HepG2 (cell line): ENCODE data around the gene KLHL11. TPM values are rescaled to one million over a fixed set of nuclear protein-coding genes. Genes with fewer than 3 reads are reported as not detected.

Experiments used
- ATF7-NPFF ChIP-seq: sonication (generic); formaldehyde crosslinking; IDR thresholded peaks from 2 replicates; pipeline ENCODE4 v1.8.1; 2023; ENCODE audit warnings: mild to moderate bottlenecking, low read depth, missing genetic modification reagents, moderate library complexity
- DMAP1 ChIP-seq: IDR thresholded peaks from 2 replicates; pipeline ENCODE4 v1.6.1; 2016
- ELF4 ChIP-seq: sonication (generic); formaldehyde crosslinking; IDR thresholded peaks from 2 replicates; pipeline ENCODE4 v1.5.0; 2020; ENCODE audit warnings: missing genetic modification reagents, mild to moderate bottlenecking, moderate library complexity, borderline replicate concordance
- KMT2B ChIP-seq: IDR thresholded peaks from 2 replicates; pipeline ENCODE4 v1.6.1; 2016; ENCODE audit warnings: missing genetic modification reagents, missing compliant biosample characterization
- MXD4 ChIP-seq: IDR thresholded peaks from 2 replicates; pipeline ENCODE4 v1.6.1; 2016; ENCODE audit warnings: mild to moderate bottlenecking, missing biosample characterization, missing genetic modification reagents
- RAD21 ChIP-seq: fragments of 450-650 bp; formaldehyde crosslinking; IDR thresholded peaks from 2 replicates; pipeline ENCODE4 v1.5.0; 2020; ENCODE audit warnings: mild to moderate bottlenecking
- SIN3A ChIP-seq: IDR thresholded peaks from 2 replicates; pipeline ENCODE4 v1.6.1; 2011; ENCODE audit warnings: low read depth, mild to moderate bottlenecking, control low read depth, low read length, borderline replicate concordance
- SMAD1 ChIP-seq: sonication (generic); formaldehyde crosslinking; IDR thresholded peaks from 2 replicates; pipeline ENCODE4 v1.4.0; 2020; ENCODE audit warnings: missing genetic modification reagents, low read depth, mild to moderate bottlenecking, borderline replicate concordance
- TARDBP ChIP-seq: sonication (generic); formaldehyde crosslinking; IDR thresholded peaks from 2 replicates; pipeline ENCODE4 v1.8.0; 2022; ENCODE audit warnings: mild to moderate bottlenecking, missing genetic modification reagents
- ZMYM3 ChIP-seq: sonication (generic); formaldehyde crosslinking; IDR thresholded peaks from 2 replicates; pipeline ENCODE4 v1.5.1; 2020; ENCODE audit warnings: mild to moderate bottlenecking, missing genetic modification reagents
- ZNF33A ChIP-seq: sonication (generic); formaldehyde crosslinking; IDR thresholded peaks from 2 replicates; pipeline ENCODE4 v1.5.1; 2020; ENCODE audit warnings: missing genetic modification reagents, mild to moderate bottlenecking, moderate library complexity, borderline replicate concordance
- ZNF431 ChIP-seq: sonication (generic); formaldehyde crosslinking; IDR thresholded peaks from 2 replicates; pipeline ENCODE4 v1.9.0; 2022; ENCODE audit warnings: missing genetic modification reagents, low read depth, mild to moderate bottlenecking, borderline replicate concordance
- ZNF570 ChIP-seq: sonication (generic); formaldehyde crosslinking; IDR thresholded peaks from 2 replicates; pipeline ENCODE4 v1.4.0; 2020; ENCODE audit warnings: mild to moderate bottlenecking, missing genetic modification reagents, borderline replicate concordance
- ZNF678 ChIP-seq: sonication (generic); formaldehyde crosslinking; IDR thresholded peaks from 2 replicates; pipeline ENCODE4 v1.4.0; 2020; ENCODE audit warnings: mild to moderate bottlenecking, missing genetic modification reagents
- polyA plus RNA-seq, 8 experiments: library from polyadenylated mRNA; depleted of rRNA in 3 of 8; stranded (reverse) in 7 of 8; unstranded in 1 of 8; fragments of >200 nt; fragmentation: Illumina TruSeq in 4 of 8; extraction: Trizol in 4 of 8; gene quantifications; 2 replicates each; pipeline versions ENCODE4 v1.2.1 to v1.2.3, GENCODE V29; 2011 to 2016; ENCODE audit warnings: low read depth in 4 of 8, missing spikeins in 1 of 8, mixed read lengths in 1 of 8; ENCODE audit not compliant: insufficient read depth in 1 of 8
- total RNA-seq, 5 experiments: library from RNA; depleted of rRNA; stranded (reverse); fragments of >200 nt; fragmentation: Illumina TruSeq; extraction: Trizol; gene quantifications; 2 replicates each; pipeline ENCODE4 v1.2.3, GENCODE V29; 2016; ENCODE audit warnings: low read depth in 1 of 5
- TF ChIP-seq, protein P1 (sequence below): IDR thresholded peaks from 2 replicates; pipeline ENCODE4 v1.6.1; 2016; ENCODE audit warnings: low read depth, control low read depth
- TF ChIP-seq, protein P2 (sequence below): sonication (generic); IDR thresholded peaks from 2 replicates; pipeline ENCODE4 v1.6.1; 2016; ENCODE audit warnings: low read depth, borderline replicate concordance
- TF ChIP-seq, protein P3 (sequence below): sonication (generic); formaldehyde crosslinking; IDR thresholded peaks from 2 replicates; pipeline ENCODE4 v1.5.1; 2020; ENCODE audit warnings: missing genetic modification reagents, mild to moderate bottlenecking, borderline replicate concordance
- TF ChIP-seq, protein P4 (sequence below): sonication (generic); formaldehyde crosslinking; IDR thresholded peaks from 2 replicates; pipeline ENCODE4 v1.4.0; 2020; ENCODE audit warnings: missing genetic modification reagents

The KLHL11 gene
- total and polyA plus RNA-seq, 2 of the 13 experiments (the other 11 are each of a cell fraction or from before 2014, with no cell fraction given): 7.7 to 27.5 TPM

DNA sequence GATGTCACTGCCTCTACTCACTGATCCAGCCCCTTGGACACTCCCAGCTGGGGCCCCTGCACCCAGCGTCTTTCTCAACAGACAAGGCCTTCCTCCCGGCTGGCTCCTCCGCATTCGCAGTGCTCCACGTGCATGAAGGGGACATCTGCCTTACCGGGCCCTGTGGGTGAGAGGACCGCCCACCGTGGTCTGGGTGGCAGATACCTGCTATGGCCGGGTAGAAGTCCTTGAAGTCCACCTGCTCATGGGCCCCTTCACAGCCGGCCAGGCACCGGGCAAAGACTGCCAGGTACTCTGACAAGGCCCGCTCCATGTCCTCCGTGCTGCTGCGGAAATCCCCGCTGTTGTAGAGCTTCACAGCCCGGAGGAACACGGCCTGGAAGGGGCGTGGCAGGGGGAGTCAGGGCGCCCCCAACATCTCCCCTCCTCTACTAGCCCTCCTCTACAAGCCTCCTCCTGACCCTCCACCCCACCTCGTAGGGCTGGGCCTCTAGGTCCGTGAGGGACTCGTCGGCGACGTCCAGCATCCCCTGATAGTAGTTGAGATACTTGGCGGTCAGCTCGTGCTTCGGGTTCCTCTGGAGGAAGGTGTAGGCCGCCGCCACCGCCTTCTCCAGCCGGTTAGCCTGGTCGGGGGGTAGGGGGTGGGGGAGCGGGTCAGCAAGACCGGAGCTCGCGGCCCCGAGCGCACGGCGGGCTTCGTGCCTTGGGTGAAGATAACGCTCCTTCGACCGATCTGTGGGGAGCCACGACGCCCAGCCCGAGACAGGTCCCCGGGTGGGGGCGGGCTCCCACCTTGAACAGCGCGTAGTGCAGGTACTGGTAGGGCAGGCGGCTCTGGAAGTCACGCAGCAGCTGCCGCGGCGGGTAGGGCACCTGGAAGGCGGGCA lies 54.3 kb downstream of the KLHL11 start (continued):
- TF ChIP-seq, protein P1, sequence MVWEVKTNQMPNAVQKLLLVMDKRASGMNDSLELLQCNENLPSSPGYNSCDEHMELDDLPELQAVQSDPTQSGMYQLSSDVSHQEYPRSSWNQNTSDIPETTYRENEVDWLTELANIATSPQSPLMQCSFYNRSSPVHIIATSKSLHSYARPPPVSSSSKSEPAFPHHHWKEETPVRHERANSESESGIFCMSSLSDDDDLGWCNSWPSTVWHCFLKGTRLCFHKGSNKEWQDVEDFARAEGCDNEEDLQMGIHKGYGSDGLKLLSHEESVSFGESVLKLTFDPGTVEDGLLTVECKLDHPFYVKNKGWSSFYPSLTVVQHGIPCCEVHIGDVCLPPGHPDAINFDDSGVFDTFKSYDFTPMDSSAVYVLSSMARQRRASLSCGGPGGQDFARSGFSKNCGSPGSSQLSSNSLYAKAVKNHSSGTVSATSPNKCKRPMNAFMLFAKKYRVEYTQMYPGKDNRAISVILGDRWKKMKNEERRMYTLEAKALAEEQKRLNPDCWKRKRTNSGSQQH: no peak; the same call in 1 of the 2 replicates
- TF ChIP-seq, protein P2, sequence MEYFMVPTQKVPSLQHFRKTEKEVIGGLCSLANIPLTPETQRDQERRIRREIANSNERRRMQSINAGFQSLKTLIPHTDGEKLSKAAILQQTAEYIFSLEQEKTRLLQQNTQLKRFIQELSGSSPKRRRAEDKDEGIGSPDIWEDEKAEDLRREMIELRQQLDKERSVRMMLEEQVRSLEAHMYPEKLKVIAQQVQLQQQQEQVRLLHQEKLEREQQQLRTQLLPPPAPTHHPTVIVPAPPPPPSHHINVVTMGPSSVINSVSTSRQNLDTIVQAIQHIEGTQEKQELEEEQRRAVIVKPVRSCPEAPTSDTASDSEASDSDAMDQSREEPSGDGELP: no peak
- TF ChIP-seq ZNF678 (CRISPR knock-in tag) (no peak), ZNF431 (CRISPR knock-in tag) (no peak), ZNF570 (no peak), KMT2B (CRISPR knock-in tag) (no peak; the same call in 1 of the 2 replicates), DMAP1 (CRISPR knock-in tag) (no peak; the same call in 1 of the 2 replicates), RAD21 (CRISPR knock-in tag) (no peak), MXD4 (CRISPR knock-in tag) (peak; percentile 42; the same call in 1 of the 2 replicates), SIN3A (0 out of 2 replicates have a peak, but pooled peaks have one; percentile 24), ATF7-NPFF (no peak), SMAD1 (CRISPR knock-in tag) (0 out of 2 replicates have a peak, but pooled peaks have one; percentile 13), ZNF33A (no peak), TARDBP (CRISPR knock-in tag) (no peak), ZMYM3 (0 out of 2 replicates have a peak, but pooled peaks have one; percentile 6), ELF4 (CRISPR knock-in tag) (no peak)
- TF ChIP-seq, protein P3, sequence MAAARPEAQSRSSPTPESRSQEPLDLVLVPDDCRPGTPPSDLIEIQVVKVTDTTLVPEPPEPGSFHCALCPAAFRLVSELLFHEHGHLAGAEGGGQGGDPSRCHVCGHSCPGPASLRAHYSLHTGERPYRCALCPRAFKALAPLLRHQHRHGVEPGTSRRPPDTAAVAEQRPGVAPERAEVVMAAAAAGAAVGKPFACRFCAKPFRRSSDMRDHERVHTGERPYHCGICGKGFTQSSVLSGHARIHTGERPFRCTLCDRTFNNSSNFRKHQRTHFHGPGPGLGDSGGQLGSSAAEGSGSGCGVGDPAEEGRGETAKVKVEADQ: no peak
- TF ChIP-seq, protein P4, sequence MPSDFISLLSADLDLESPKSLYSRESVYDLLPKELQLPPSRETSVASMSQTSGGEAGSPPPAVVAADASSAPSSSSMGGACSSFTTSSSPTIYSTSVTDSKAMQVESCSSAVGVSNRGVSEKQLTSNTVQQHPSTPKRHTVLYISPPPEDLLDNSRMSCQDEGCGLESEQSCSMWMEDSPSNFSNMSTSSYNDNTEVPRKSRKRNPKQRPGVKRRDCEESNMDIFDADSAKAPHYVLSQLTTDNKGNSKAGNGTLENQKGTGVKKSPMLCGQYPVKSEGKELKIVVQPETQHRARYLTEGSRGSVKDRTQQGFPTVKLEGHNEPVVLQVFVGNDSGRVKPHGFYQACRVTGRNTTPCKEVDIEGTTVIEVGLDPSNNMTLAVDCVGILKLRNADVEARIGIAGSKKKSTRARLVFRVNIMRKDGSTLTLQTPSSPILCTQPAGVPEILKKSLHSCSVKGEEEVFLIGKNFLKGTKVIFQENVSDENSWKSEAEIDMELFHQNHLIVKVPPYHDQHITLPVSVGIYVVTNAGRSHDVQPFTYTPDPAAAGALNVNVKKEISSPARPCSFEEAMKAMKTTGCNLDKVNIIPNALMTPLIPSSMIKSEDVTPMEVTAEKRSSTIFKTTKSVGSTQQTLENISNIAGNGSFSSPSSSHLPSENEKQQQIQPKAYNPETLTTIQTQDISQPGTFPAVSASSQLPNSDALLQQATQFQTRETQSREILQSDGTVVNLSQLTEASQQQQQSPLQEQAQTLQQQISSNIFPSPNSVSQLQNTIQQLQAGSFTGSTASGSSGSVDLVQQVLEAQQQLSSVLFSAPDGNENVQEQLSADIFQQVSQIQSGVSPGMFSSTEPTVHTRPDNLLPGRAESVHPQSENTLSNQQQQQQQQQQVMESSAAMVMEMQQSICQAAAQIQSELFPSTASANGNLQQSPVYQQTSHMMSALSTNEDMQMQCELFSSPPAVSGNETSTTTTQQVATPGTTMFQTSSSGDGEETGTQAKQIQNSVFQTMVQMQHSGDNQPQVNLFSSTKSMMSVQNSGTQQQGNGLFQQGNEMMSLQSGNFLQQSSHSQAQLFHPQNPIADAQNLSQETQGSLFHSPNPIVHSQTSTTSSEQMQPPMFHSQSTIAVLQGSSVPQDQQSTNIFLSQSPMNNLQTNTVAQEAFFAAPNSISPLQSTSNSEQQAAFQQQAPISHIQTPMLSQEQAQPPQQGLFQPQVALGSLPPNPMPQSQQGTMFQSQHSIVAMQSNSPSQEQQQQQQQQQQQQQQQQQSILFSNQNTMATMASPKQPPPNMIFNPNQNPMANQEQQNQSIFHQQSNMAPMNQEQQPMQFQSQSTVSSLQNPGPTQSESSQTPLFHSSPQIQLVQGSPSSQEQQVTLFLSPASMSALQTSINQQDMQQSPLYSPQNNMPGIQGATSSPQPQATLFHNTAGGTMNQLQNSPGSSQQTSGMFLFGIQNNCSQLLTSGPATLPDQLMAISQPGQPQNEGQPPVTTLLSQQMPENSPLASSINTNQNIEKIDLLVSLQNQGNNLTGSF (CRISPR knock-in tag): no peak; the same call in 1 of the 2 replicates
